GM18909 (cell line): ENCODE measurements around the gene VMAC.
"Not testable (repeated sequence)": the region's sequence is repeated elsewhere in the genome, so short reads cannot be mapped to it uniquely, and the experiment has no call there.

ENCODE experiments used
- ATAC-seq: cut with Tn5 transposase; IDR thresholded peaks from one replicate; pipeline ENCODE4 v1.9.1; 2021; ENCODE audit warnings: mild to moderate bottlenecking; ENCODE audit not compliant: unreplicated experiment, poor library complexity

VMAC gene, protein sequence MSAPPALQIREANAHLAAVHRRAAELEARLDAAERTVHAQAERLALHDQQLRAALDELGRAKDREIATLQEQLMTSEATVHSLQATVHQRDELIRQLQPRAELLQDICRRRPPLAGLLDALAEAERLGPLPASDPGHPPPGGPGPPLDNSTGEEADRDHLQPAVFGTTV

DNA sequence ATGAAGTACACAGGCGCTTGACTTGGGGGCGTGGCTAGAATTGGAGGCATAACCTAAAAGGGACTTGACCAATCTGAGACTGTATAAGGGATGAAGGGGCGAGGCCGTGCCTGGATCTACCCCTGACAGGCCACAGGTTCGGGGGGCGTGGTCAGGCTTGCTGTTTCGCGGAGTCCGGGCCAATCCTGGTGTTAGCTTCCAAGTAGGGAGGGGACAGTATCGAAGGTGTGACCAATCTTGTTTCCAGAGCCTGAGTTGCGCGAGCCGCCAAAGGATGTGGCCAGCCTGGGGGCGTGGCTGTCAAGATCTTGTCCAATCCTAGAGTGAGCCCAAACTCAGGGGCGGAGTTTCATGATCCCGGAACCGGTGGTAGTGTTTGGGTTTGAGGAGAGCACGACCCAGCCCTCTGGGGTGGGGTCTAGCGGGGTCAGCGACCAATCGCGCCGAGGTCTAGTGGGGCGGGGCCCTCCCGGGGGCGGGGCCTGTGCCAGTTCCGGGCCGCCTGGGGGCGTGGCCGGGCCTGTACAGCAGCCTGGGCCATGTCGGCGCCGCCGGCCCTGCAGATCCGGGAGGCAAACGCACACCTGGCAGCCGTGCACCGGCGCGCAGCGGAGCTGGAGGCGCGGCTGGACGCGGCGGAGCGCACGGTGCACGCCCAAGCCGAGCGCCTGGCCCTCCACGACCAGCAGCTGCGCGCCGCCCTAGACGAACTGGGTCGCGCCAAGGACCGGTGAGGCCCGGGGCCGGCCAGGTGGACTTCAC is at the start of gene VMAC:
Gene VMAC, plus strand, starts transcription at position 521 of the 762 bp plus-strand sequence. Its CDS starts 19 bp downstream, at position 540.
- peak; percentile 81 for ATAC-seq

DNA sequence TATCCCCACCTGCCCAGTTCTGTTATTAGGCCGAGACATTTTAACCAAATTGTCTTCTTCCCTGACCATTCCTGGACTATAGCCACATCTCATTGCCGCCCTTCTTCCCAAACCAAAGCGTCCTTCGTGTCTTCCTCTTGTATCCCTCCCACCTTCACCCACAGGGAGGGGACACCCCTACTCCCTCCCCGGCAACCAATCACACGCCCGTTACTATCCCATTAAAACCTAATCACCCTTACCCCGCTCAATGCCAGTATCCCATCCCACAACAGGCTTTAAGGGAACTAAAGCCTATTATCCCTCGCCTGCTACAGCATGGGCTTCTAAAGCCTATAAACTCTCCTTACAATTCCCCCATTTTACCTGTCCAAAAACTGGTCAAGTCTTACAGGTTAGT is 49.5 kb upstream of the VMAC start:
- not testable (repeated sequence) for ATAC-seq

DNA sequence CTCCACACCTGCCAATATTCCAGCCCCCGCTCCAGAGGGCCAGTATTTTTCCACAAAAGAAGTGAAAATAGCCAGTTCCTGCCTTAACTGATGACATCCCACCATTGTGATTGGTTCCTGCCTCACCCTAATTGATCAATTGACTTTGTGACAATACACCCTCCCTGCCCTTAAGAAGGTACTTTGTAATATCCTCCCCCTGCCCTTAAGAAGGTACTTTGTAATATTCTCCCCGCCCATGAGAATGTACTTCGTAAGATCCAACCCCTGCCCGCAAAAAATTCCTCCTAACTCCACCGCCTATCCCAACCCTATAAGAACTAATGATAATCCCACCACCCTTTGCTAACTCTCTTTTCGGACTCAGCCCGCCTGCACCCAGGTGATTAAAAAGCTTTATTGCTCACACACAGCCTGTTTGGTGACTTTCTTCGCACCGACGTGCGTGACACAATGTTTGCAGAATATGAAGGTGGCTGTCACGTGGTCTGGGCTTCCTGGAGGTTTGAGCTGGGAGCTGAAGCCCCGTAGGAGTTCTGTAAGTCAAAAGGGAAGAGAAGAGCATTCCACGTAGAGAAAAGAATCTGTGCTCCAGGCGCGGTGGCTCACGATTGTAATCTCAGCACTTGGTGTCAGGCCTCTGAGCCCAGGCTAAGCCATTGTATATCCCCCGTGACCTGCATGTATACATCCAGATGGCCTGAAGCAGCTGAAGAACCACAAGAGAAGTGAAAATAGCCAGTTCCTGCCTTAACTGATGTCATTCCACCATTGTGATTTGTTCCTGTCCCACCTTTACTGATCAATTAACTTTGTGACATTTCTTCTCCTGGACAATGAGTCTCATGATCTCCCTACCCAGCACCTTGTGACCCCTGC is 47.2 kb upstream of the VMAC start:
- no peak for ATAC-seq

DNA sequence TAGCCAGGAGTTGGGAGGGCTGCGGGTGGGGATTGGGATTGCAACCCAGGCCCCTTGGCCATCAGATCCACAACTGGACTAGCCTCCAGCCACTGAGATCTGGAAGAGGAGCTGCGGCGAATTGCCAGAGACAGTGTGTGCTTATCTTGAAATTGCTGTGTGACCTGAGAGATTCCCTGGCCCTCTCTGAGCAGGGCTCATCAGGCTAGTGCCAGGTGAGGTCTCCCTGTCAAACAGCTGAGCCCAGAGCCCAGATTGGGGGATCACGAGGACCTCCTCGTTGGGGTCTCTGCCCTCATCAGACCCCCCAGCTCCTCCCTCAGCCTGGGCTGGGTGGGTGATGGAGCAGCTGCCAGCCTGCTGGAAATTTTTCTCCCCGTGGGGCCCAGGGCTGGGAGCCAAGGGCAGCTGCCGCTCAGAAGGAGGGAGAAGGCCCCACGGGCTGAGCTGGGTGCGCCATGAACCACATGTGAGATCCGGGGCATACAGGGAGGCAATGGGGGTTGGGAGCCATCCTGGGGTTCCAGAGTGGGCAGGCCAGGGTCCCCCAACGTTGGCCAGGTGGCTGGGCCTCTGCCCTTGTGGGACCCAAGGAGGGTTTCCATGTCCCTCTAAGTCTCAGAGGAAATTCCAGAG is 41.5 kb upstream of the VMAC start:
- ATAC-seq: no peak

- ATAC-seq: no peak
Observed at GRCh38 chr19:5864013-5864720, 40.5 kb upstream of the VMAC start.

- ATAC-seq: no peak
Observed at GRCh38 chr19:5864725-5865486, 39.8 kb upstream of the VMAC start.

- ATAC-seq: no peak
Observed at GRCh38 chr19:5865772-5866171, 38.9 kb upstream of the VMAC start.

DNA sequence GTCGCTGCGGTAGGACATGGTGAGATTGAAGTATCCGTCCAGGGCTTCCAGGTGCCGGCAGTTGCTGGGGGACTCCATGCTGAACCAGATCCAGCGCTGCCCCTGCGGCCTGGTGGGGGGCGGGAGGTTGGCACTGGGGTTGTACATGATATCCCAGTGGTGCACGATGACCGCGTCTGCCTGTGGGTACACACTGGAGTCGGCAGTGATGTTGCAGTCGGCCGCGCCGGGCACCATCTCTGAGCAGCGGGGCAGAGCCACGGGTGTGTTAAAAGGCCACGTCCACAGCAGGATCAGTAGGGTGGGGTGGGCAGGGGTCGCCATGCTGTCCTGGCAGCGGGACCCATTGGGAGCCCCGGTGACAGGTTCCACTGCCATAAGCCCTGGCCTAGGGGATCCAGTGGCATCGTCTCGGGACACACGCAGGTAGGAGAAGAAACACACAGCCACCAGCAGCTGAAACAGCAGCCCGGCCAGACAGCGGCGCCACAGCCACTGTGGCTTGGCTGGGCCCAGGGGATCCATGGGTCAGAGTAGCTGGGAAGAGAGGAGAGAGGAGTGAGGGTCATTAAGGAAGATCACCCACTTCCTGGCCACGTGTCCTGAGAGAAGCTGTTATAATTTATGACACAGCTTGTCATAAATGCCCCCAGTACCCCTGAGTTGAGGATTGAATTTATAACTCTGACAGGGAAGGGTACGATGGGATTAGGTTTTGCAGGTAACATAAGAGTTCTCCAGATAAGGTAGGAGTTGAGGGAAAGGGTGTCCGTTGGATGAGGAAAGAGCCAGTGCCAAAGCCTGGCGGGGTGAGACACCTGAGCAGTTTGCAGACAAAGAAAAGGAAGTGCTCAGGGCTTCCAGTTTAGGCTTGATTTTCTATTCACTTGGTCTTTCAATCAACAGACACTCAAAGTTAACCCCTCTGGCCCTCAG is 37.2 kb upstream of the VMAC start:
- ATAC-seq: no peak

GRCh38 chr19:5870986-5871394 is 33.7 kb upstream of the VMAC start:
- no peak for ATAC-seq

DNA sequence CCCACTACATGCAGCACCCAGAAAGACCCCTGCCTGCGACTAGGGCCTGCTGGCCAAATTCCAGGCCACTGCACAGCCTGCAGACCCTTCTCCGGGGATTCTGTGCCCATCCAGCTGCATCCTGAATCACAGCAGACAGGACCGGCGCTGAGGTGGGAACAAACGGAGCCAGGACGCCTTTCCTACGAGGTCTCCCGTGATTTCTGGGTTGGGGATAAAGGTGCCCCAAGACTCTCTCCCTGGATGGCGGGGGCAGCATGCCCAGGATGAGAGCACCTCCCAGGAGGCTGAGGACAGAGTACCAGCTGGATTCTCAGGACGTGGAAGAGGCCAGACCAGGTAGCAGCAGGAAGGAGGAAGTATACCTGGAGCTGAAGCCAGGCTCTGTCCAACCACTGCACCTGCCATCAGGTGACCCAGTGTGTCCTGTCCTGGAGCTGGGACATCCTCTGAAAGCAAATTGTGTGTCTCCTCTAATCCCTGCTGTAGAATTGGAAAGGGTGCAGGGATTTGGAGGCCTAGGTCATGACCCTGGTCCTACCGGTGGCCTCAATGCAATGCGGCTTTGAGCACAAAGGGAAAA is 31.0 kb upstream of the VMAC start:
- ATAC-seq: no peak

- not testable (repeated sequence) for ATAC-seq
Observed at GRCh38 chr19:5874496-5874895, 30.2 kb upstream of the VMAC start.

DNA sequence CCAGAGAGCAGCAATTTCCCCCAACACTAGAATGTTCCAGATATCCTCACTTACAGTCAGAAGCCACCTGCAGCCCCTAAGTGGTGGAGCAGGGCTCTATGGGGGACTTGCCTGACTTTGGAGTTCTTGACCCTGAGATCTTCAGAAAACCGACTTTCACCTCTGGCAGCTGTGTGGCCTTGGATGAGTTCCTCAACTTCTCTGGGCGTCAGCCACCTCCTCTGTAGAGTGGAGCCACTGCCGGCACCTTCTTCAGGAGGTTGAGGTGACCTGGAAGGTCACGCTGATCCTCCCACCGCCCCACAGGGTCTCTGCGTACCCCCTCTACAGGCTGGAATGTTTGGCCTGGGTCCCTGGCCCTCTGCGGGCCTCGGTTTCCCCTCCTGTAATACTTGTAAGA is 27.2 kb upstream of the VMAC start:
- no peak for ATAC-seq

DNA sequence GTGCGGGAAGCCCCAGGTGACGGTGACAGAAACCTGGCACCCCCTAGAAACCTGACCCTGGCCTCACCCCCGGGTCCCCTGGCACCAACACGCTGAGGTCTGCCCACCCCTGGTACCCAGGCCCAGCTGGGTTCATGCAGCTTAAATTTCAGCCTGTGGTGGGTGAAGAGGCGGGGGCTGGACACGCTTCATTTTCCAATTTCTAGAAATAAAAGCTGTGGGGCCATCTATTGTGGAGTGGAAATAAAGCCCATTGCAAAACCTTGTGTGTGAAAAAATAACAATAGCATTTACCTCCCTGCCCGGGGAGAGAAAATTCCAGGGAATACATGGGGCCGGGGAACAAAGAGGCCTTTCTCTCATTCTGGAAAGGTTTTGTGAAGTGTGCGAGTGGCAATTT is 26.8 kb upstream of the VMAC start:
- ATAC-seq: no peak

- ATAC-seq: no peak
Observed at GRCh38 chr19:5880196-5880595, 24.5 kb upstream of the VMAC start.

DNA sequence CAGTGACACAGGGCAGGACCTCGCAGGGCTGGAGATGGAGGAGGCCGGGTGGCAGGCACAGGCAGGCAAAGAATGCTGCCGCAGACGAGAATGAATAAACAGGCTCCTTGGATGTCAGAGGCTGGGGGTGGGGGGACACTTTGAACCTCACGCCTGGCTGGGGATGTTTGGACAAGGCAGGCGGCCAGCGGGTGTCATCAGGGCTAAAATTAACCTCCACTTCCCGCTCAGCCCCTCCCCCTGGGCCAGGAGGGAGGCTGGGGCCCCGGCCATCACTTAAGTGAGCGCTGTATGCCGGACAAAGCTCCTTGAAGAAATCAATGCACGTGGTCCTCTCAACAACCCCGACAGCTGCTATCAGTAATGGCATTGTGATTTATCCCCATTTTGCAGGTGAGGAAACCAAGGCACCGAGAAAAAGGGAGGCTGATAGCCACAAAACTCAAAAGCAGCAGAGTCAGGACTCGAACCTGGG is 24.0 kb upstream of the VMAC start:
- no peak for ATAC-seq

- no peak for ATAC-seq
Observed at GRCh38 chr19:5881543-5882299, 23.0 kb upstream of the VMAC start.

- no peak for ATAC-seq
Observed at GRCh38 chr19:5882421-5882968, 22.2 kb upstream of the VMAC start.
